Chondrocyte (in vitro differentiated cells): ENCODE results near the gene ZNF503. TPM values are rescaled to one million over a fixed set of nuclear protein-coding genes. Genes with fewer than 3 reads are reported as not detected.

ENCODE experiments used
- DNase-seq: peaks from one replicate; pipeline ENCODE4 v3.0.0; 2021; ENCODE audit warnings: mixed read lengths, low spot score
- H3K27ac Mint-ChIP-seq: one replicate; pipeline ENCODE4 v1.8.0; 2021; ENCODE audit warnings: mild to moderate bottlenecking, moderate library complexity, mixed read lengths; ENCODE audit not compliant: unreplicated experiment
- H3K27me3 Mint-ChIP-seq: 2 replicates; pipeline ENCODE4 v1.8.0; 2021; ENCODE audit warnings: low read depth, mixed read lengths
- H3K36me3 Mint-ChIP-seq: 2 replicates; pipeline ENCODE4 v1.8.0; 2021; ENCODE audit warnings: low read depth, mixed read lengths
- H3K4me1 Mint-ChIP-seq: 2 replicates; pipeline ENCODE4 v1.8.0; 2021; ENCODE audit warnings: low read depth, mild to moderate bottlenecking, mixed read lengths
- H3K4me3 Mint-ChIP-seq: one replicate; pipeline ENCODE4 v1.8.0; 2021; ENCODE audit warnings: mild to moderate bottlenecking, moderate library complexity, mixed read lengths; ENCODE audit not compliant: unreplicated experiment
- H3K9me3 Mint-ChIP-seq: 2 replicates; pipeline ENCODE4 v1.8.0; 2021; ENCODE audit warnings: low read depth, mixed read lengths
- CTCF ChIP-seq: fragments of 200-600 bp; sonication (generic); IDR thresholded peaks from 2 replicates; pipeline ENCODE4 v1.5.0; 2021; ENCODE audit warnings: antibody characterized with exemption, mild to moderate bottlenecking, moderate library complexity
- total RNA-seq: library from RNA; stranded (reverse); gene quantifications from 3 replicates; pipeline ENCODE4 v1.2.1, GENCODE V29; 2021

ZNF503 gene
- total RNA-seq, 1 donor from 2014 or later: 24.8 TPM

GRCh38 chr10:75428434-75429158 is 27.0 kb upstream of the ZNF503 start:
- no peaks in the 10 kb centered on the region for H3K36me3 Mint-ChIP-seq
- peaks cover 5% of the 10 kb centered on the region for H3K4me1 Mint-ChIP-seq
- no peak overlapping the region for H3K27ac Mint-ChIP-seq
- H3K27me3 Mint-ChIP-seq: peaks cover 23% of the 10 kb centered on the region
- no peak overlapping the region for H3K4me3 Mint-ChIP-seq
- no peak for DNase-seq
- no peak for TF ChIP-seq CTCF
- H3K9me3 Mint-ChIP-seq: no peaks in the 10 kb centered on the region

GRCh38 chr10:75427951-75428350 is 26.4 kb upstream of the ZNF503 start:
- H3K4me3 Mint-ChIP-seq: no peak overlapping the region
- TF ChIP-seq CTCF: no peak

GRCh38 chr10:75426880-75427279 is 25.3 kb upstream of the ZNF503 start:
- Mint-ChIP-seq H3K36me3 (no peaks in the 10 kb centered on the region), H3K9me3 (no peaks in the 10 kb centered on the region), H3K4me3 (no peak overlapping the region), H3K4me1 (peaks cover 4% of the 10 kb centered on the region), H3K27me3 (peaks cover 15% of the 10 kb centered on the region), H3K27ac (no peak overlapping the region)
- TF ChIP-seq CTCF: no peak
- no peak for DNase-seq

More at GRCh38 chr10:75427951-75428350, 26.4 kb upstream of the ZNF503 start:
- H3K36me3 Mint-ChIP-seq: no peaks in the 10 kb centered on the region
- peaks cover 5% of the 10 kb centered on the region for H3K4me1 Mint-ChIP-seq
- peaks cover 21% of the 10 kb centered on the region for H3K27me3 Mint-ChIP-seq
- no peak for DNase-seq
- no peaks in the 10 kb centered on the region for H3K9me3 Mint-ChIP-seq
- H3K27ac Mint-ChIP-seq: no peak overlapping the region

- Mint-ChIP-seq H3K4me1 (peaks cover 1% of the 10 kb centered on the region), H3K27me3 (peaks cover 13% of the 10 kb centered on the region), H3K27ac (no peak overlapping the region), H3K4me3 (no peak overlapping the region), H3K36me3 (no peaks in the 10 kb centered on the region), H3K9me3 (no peaks in the 10 kb centered on the region)
- TF ChIP-seq CTCF: no peak
- no peak for DNase-seq
These were observed 23.9 kb upstream of the ZNF503 start for GRCh38 chr10:75425291-75426079.

GRCh38 chr10:75424571-75424970 is 23.0 kb upstream of the ZNF503 start:
- Mint-ChIP-seq H3K27me3 (peaks cover 15% of the 10 kb centered on the region), H3K9me3 (no peaks in the 10 kb centered on the region), H3K36me3 (peaks cover 2% of the 10 kb centered on the region), H3K27ac (no peak overlapping the region), H3K4me3 (no peak overlapping the region), H3K4me1 (no peaks in the 10 kb centered on the region)
- DNase-seq: no peak
- TF ChIP-seq CTCF: no peak
